Heart left ventricle (tissue), 16 donors: ENCODE data around the gene NPY5R. TPM values are rescaled to one million over a fixed set of nuclear protein-coding genes. Genes with fewer than 3 reads are reported as not detected.

ENCODE experiments used
- ATAC-seq, 4 donors: fragments of 200-7000 bp; cut with Tn5 transposase; one replicate each; pipeline ENCODE4 v1.9.1; 2020 to 2022; ENCODE audit warnings: moderate library complexity in 4 of 4, mild to moderate bottlenecking in 3 of 4, moderate number of reproducible peaks in 1 of 4
- DNase-seq, 5 donors: peaks; one replicate each; pipeline ENCODE4 v3.0.0-alpha.2; 2020
- H3K27ac ChIP-seq, 12 donors: fragments of 200-600 bp; sonication (generic) in 4 of 12; one replicate each; pipeline versions ENCODE4 v1.5.0 to v1.8.0; 2016 to 2022; ENCODE audit warnings: mild to moderate bottlenecking in 2 of 12
- H3K27me3 ChIP-seq, 9 donors: fragments of 200-600 bp; sonication (generic) in 2 of 9; one replicate each; pipeline versions ENCODE4 v1.5.1 to v1.8.0; 2016 to 2022; ENCODE audit warnings: mild to moderate bottlenecking in 3 of 9
- H3K36me3 ChIP-seq, 9 donors: fragments of 200-600 bp; sonication (generic) in 2 of 9; one replicate each; pipeline versions ENCODE4 v1.5.0 to v1.8.0; 2018 to 2022; ENCODE audit warnings: mild to moderate bottlenecking in 2 of 9
- H3K4me1 ChIP-seq, 12 donors: fragments of 200-600 bp; sonication (generic) in 4 of 12; one replicate each; pipeline versions ENCODE4 v1.5.0 to v1.8.0; 2016 to 2022; ENCODE audit warnings: mild to moderate bottlenecking in 3 of 12
- H3K4me3 ChIP-seq, 12 donors: fragments of 200-600 bp; sonication (generic) in 4 of 12; one replicate each; pipeline versions ENCODE4 v1.5.0 to v1.8.0; 2017 to 2022; ENCODE audit warnings: mild to moderate bottlenecking in 9 of 12, moderate library complexity in 4 of 12
- H3K9me3 ChIP-seq, 12 donors: fragments of 200-600 bp; sonication (generic) in 4 of 12; one replicate each; pipeline versions ENCODE4 v1.5.0 to v1.8.0; 2016 to 2022; ENCODE audit warnings: mild to moderate bottlenecking in 1 of 12
- CTCF ChIP-seq, 12 donors: fragments of 200-600 bp; sonication (generic) in 4 of 12; IDR thresholded peaks; one replicate each; pipeline versions ENCODE4 v1.5.0 to v1.8.0; 2018 to 2022; ENCODE audit warnings: antibody characterized with exemption in 12 of 12, mild to moderate bottlenecking in 5 of 12
- POLR2A ChIP-seq, 2 donors: fragments of 450-650 bp; IDR thresholded peaks; one replicate each; pipeline ENCODE4 v1.6.1; 2017; ENCODE audit warnings: antibody characterized with exemption in 2 of 2, mild to moderate bottlenecking in 2 of 2, moderate library complexity in 2 of 2
- WGBS, 4 donors: extraction: QIAGEN DNeasy Blood & Tissue Kit in 2 of 4; methylation state at CpG; one replicate each; pipeline versions ENCODE4 v1.1.5 to v1.1.7; 2013 to 2018; 5-methylcytosine and 5-hydroxymethylcytosine counted together
- intact Hi-C, 10 donors: fragments of 100-400 bp; cut with DNase I; formaldehyde crosslinking; loops; one replicate each; pipeline versions ENCODE4 v1.11.1 to v1.14.2; 2022
- polyA plus RNA-seq, 2 donors: library from polyadenylated mRNA; stranded (reverse); fragments of 200-250 nt; gene quantifications; one replicate each; pipeline ENCODE4 v1.2.3, GENCODE V29; 2013
- total RNA-seq, 9 donors: library from RNA; depleted of rRNA in 2 of 9; stranded (reverse); fragments of >200 nt in 2 of 9; fragmentation: NEBNext Ultra II Directional in 3 of 9; extraction: Animal tissue kit (Norgen Biotek cat#: 25700) in 3 of 9; gene quantifications; one replicate each; pipeline versions ENCODE4 v1.1.0 to v1.2.4, GENCODE V29; 2016 to 2023
- donor health status: ischemic (EF 13 %, LVEDD 7.1; RV severe dilation, severe dysfunction).
- donor health status: healthy with polysubstance abuse.
- donor health status: DM: no; HTN: yes; CAD: no.
- donor health status: DM: no; HTN: no; CAD: no.
- donor health status: ischemic (EF 25% LVEDD 6.9; RV normal size, moderate dysfunction).
- donor health status: ischemic (EF 25% LVEDD 5.7; RV mildly dilated, moderate dysfunction).
- donor health status: healthy.
- donor health status: DM: yes; HTN: yes; CAD: no.
- donor health status: ischemic (EF 35%, LVEDD 5.7; RV mildly dilated, moderate dysfunction).
- donor health status: nonischemic (EF 11% LVEDD 7.7; RV severe dilation, severe dysfunction).
- donor health status: DM: yes; HTN: yes; CAD: no.
- donor health status: PGD.
- donor health status: ischemic (EF 29% LVEDD 5.4; RV normal size, mild dysfunction).
- donor health status: nonischemic (EF 23%, LVEDD 6.1; RV moderate dilation, normal function).

The NPY5R gene
- total and polyA plus RNA-seq, 11 donors = 0.04 to 0.52 (median 0.17) TPM; not detected in 5

GRCh38 chr4:163350672-163351071 lies 7.0 kb downstream of the NPY5R start:
- H3K36me3 ChIP-seq = no peaks in the 10 kb centered on the region
- no peak for DNase-seq
- no peaks in the 10 kb centered on the region for H3K9me3 ChIP-seq
- no peak for ATAC-seq
- no peak overlapping the region for H3K27ac ChIP-seq
- no peaks in the 10 kb centered on the region for H3K4me1 ChIP-seq
- intact Hi-C loops = no loop called here
- peaks cover 0 to 31% (median 3%) of the 10 kb centered on the region in 9 donors for H3K27me3 ChIP-seq
- TF ChIP-seq CTCF (IDR thresholded peaks at IDR 0.05) (no peak), POLR2A (IDR thresholded peaks at IDR 0.05) (no peak)
- no peak overlapping the region for H3K4me3 ChIP-seq

DNA sequence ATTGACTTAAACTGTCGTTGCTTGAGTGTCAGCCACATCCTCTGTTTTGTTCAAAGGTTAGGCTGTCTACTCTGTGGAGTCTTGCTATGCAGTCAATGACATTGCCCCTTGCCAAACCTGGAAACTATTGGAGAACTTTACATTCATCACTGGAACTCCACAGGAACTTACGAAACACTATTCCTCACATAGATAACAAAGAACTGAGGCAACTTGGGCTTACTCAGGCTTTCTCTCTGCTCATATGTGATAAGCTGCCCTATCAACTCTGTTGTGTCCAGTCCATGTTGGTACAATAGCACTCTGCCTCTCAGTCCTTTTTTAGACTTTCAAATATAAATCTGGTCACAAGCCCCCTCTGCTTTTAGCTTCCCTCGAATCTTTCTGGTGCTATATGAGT lies 9.4 kb downstream of the NPY5R start:
- ATAC-seq = no peak
- no peak for DNase-seq
- intact Hi-C loops = no loop called here
- H3K27me3 ChIP-seq = peaks cover 0 to 15% (median 0%) of the 10 kb centered on the region in 9 donors
- no peak overlapping the region for H3K4me3 ChIP-seq
- H3K27ac ChIP-seq = no peak overlapping the region
- WGBS, 4 donors = 56 to 57% (median 56%) methylated on average over 3 of the region's 3 CpGs
- no peak for TF ChIP-seq CTCF (IDR thresholded peaks at IDR 0.05)
- no peak for TF ChIP-seq POLR2A (IDR thresholded peaks at IDR 0.05)
- no peaks in the 10 kb centered on the region for H3K36me3 ChIP-seq
- no peaks in the 10 kb centered on the region for H3K9me3 ChIP-seq
- no peaks in the 10 kb centered on the region for H3K4me1 ChIP-seq

- ATAC-seq = no peak
- H3K4me3 ChIP-seq = no peak overlapping the region
- no peaks in the 10 kb centered on the region for H3K4me1 ChIP-seq
- TF ChIP-seq POLR2A (IDR thresholded peaks at IDR 0.05) (no peak), CTCF (IDR thresholded peaks at IDR 0.05) (no peak)
- intact Hi-C loops = no loop called here
- H3K27me3 ChIP-seq = peaks cover 0 to 7% (median 0%) of the 10 kb centered on the region in 9 donors
- no peaks in the 10 kb centered on the region for H3K36me3 ChIP-seq
- 86 to 96% (median 90%) methylated on average over 1 of the region's 1 CpG for WGBS, 4 donors
- no peak overlapping the region for H3K27ac ChIP-seq
- no peaks in the 10 kb centered on the region for H3K9me3 ChIP-seq
- DNase-seq = no peak
Observed at GRCh38 chr4:163356104-163356503, 12.4 kb downstream of the NPY5R start.

- Histone ChIP-seq H3K27ac (no peak overlapping the region), H3K4me3 (no peak overlapping the region), H3K9me3 (no peaks in the 10 kb centered on the region), H3K4me1 (no peaks in the 10 kb centered on the region), H3K36me3 (no peaks in the 10 kb centered on the region), H3K27me3 (peaks cover 0 to 7% (median 0%) of the 10 kb centered on the region in 9 donors)
- no peak for ATAC-seq
- intact Hi-C loops = no loop called here
- TF ChIP-seq POLR2A (IDR thresholded peaks at IDR 0.05) (no peak), CTCF (IDR thresholded peaks at IDR 0.05) (no peak)
- no peak for DNase-seq
- WGBS, 4 donors = 42 to 76% (median 70%) methylated on average over 3 of the region's 3 CpGs
Observed at GRCh38 chr4:163367651-163368050, 24.0 kb downstream of the NPY5R start.
